Breast epithelium (tissue), 3 donors: ENCODE data around the gene CADM1.

ENCODE experiments used
- CTCF ChIP-seq, 3 donors: fragments of 450-650 bp; IDR thresholded peaks; one replicate each; pipeline ENCODE4 v1.5.1; 2016 to 2017; ENCODE audit warnings: antibody characterized with exemption in 3 of 3, mild to moderate bottlenecking in 3 of 3, moderate library complexity in 3 of 3
- POLR2A ChIP-seq: fragments of 450-650 bp; IDR thresholded peaks from one replicate; pipeline ENCODE4 v1.6.1; 2016; ENCODE audit warnings: antibody characterized with exemption, mild to moderate bottlenecking, moderate library complexity
- POLR2AphosphoS5 ChIP-seq, 3 donors: sonication (generic); formaldehyde crosslinking; IDR thresholded peaks; one replicate each; pipeline ENCODE4 v1.6.1; 2017; ENCODE audit warnings: antibody characterized with exemption in 3 of 3

- TF ChIP-seq CTCF (IDR thresholded peaks at IDR 0.05), result no peak
- TF ChIP-seq POLR2A, result no peak
- TF ChIP-seq POLR2AphosphoS5 (IDR thresholded peaks at IDR 0.05), result no peak
Measured at GRCh38 chr11:115363921-115364320, 140.3 kb downstream of the CADM1 start.
